WERI-Rb-1 (cell line): ENCODE results near the gene MAML2.

ENCODE experiments used
- DNase-seq: peaks from one replicate; pipeline ENCODE4 v3.0.0-alpha.2; 2020
- H3K27ac ChIP-seq: fragments of 250-450 bp; sonication (Bioruptor Pico); 2 replicates; pipeline ENCODE4 v1.5.1; 2020; ENCODE audit warnings: mild to moderate bottlenecking, moderate library complexity
- H3K27me3 ChIP-seq: fragments of 250-450 bp; sonication (Bioruptor Pico); 2 replicates; pipeline ENCODE4 v1.5.1; 2021; ENCODE audit warnings: mild to moderate bottlenecking, low read depth, moderate library complexity; ENCODE audit not compliant: insufficient read depth, severe bottlenecking
- H3K36me3 ChIP-seq: fragments of 250-450 bp; sonication (Bioruptor Pico); 2 replicates; pipeline ENCODE4 v1.5.1; 2020; ENCODE audit warnings: mild to moderate bottlenecking, moderate library complexity
- H3K4me3 ChIP-seq: 2 replicates; pipeline ENCODE4 v1.5.1; 2011; ENCODE audit warnings: low read depth, mild to moderate bottlenecking, control low read depth, low read length
- H3K9me3 ChIP-seq: fragments of 250-450 bp; sonication (Bioruptor Pico); 2 replicates; pipeline ENCODE4 v1.5.1; 2021; ENCODE audit warnings: mild to moderate bottlenecking, moderate library complexity; ENCODE audit not compliant: severe bottlenecking
- TF ChIP-seq, protein P1 (sequence below): IDR thresholded peaks from 2 replicates; pipeline ENCODE4 v1.5.1; 2011; ENCODE audit warnings: low read depth, mild to moderate bottlenecking, control low read depth, inconsistent platforms, low read length

The MAML2 gene

DNA sequence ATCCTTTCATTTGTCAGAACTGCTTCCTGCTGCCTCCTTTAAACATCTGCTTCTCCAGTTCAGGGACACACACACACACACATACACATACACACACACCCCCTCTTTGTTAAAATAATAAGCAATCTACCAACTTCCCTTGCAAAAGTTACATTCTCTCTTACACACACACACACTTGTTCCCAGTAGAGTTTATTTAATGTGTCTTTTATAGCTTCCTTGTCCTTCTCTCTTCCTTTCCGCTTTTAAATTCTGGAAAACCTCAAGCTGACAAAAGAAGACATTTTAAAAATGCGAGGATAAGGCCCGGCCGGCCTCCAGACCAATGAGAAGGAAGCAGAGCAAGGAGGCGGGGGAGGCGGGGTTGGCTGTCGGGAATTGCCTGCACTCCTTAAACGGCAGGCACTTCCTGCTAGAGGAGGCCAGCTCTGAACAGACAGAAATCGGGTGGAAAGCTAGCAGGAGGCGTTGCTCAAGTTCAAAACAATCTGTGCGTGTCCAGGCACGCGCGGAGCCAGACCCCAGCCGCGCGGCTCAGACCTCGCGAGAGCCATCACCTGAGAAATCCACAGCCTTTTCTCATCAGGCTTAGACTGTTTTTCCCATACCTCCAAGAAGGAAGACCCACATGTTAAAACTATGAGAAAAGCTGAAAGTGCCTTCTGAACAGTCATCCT lies 99.9 kb downstream of the MAML2 start:
- Histone ChIP-seq H3K36me3 (no peaks in the 10 kb centered on the region), H3K9me3 (no peaks in the 10 kb centered on the region), H3K27ac (peak overlapping the region; percentile 85), H3K27me3 (no peaks in the 10 kb centered on the region), H3K4me3 (peak overlapping the region; percentile 45)
- peak; percentile 96 for DNase-seq
- TF ChIP-seq, protein P1, sequence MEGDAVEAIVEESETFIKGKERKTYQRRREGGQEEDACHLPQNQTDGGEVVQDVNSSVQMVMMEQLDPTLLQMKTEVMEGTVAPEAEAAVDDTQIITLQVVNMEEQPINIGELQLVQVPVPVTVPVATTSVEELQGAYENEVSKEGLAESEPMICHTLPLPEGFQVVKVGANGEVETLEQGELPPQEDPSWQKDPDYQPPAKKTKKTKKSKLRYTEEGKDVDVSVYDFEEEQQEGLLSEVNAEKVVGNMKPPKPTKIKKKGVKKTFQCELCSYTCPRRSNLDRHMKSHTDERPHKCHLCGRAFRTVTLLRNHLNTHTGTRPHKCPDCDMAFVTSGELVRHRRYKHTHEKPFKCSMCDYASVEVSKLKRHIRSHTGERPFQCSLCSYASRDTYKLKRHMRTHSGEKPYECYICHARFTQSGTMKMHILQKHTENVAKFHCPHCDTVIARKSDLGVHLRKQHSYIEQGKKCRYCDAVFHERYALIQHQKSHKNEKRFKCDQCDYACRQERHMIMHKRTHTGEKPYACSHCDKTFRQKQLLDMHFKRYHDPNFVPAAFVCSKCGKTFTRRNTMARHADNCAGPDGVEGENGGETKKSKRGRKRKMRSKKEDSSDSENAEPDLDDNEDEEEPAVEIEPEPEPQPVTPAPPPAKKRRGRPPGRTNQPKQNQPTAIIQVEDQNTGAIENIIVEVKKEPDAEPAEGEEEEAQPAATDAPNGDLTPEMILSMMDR, result no peak

- TF ChIP-seq, protein P1, result no peak
- peak overlapping the region; percentile 45 for H3K4me3 ChIP-seq
- DNase-seq, result no peak
- H3K36me3 ChIP-seq, result no peaks in the 10 kb centered on the region
- H3K27ac ChIP-seq, result peak overlapping the region; percentile 85
- no peaks in the 10 kb centered on the region for H3K27me3 ChIP-seq
- H3K9me3 ChIP-seq, result no peaks in the 10 kb centered on the region
Observed at GRCh38 chr11:96242191-96242847, 100.7 kb downstream of the MAML2 start.

DNA sequence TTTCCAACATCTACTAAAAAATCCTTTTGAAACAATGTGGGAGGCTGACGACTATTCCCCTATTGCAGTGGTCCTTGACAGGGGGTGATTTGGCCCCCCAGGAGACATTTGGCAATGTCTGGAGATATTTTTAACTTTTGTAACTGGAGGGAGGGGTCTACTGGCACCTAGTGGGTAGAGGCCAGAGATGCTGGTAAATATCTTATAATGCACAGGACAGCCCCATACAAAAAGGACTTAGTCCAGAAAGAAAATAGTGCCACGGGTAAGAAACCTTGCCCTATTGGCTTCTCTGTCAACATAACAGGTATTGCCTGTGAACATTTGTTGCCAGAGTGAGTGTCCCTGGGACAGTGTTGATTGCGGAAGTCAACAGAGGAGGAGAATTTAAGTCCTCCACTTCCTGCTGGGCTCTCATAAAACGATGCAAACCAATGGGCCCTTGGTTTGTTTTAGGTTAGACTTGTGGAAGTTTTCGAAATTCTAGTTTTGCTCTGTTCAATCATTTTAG lies 101.6 kb downstream of the MAML2 start:
- Histone ChIP-seq H3K4me3 (no peak overlapping the region), H3K9me3 (no peaks in the 10 kb centered on the region), H3K27ac (peak overlapping the region; percentile 85), H3K27me3 (no peaks in the 10 kb centered on the region), H3K36me3 (no peaks in the 10 kb centered on the region)
- no peak for DNase-seq
- TF ChIP-seq, protein P1, result peak; percentile 39; the same call in 1 of the 2 replicates

DNA sequence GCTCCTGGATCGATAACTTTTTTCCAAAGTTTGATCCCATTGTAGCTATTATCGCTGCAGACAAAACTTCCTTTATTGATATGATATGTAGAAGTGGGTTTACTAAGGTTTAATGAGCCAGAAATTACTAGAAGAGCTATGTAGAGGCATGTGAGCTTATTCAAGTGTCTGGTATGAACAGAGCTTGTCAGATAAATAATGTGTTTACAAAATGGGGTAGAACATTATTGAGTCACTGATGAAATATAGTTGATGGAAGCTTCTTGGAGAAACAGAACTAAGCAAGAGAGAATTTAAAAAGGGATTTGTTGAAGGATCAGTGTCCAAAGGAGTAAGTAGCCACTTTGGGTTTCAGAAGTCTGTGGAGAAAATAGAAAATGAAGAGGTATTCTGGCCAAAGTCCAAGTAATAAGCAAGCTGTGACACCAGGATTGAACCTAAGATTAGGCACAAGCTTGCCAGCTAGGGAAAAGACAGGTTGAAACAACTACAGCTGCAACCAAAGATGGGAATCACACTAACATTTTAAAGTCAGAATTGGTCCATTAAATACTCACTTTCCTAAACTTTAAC lies 104.3 kb downstream of the MAML2 start:
- Histone ChIP-seq H3K36me3 (no peaks in the 10 kb centered on the region), H3K9me3 (no peaks in the 10 kb centered on the region), H3K27me3 (no peaks in the 10 kb centered on the region), H3K4me3 (no peak overlapping the region), H3K27ac (peak overlapping the region; percentile 75)
- TF ChIP-seq, protein P1, result no peak
- no peak for DNase-seq

DNA sequence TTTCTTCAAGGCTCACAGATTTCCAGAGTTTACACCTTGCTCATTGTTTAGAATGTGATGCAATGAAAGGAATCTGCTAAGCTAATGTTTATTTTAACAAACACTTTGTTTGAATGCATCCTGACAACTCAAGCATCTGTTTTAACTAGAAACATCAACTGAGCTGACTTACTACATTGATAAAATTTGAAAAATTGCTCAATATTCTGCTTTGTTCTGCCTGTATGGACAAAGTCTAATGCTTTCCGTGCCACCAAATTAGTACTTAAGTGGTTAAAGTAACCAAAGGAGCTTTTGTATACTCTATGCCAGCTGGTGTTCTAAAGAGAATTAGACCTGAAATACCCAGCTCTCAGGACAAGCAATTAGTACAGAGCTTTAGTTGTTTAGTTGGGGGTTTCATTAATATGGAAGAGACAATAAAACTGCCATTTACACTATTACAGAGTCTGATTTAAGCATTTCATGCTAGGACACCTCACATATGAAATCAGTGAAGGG lies 105.2 kb downstream of the MAML2 start:
- TF ChIP-seq, protein P1, result no peak
- Histone ChIP-seq H3K27ac (peak overlapping the region; percentile 75), H3K36me3 (no peaks in the 10 kb centered on the region), H3K4me3 (peak overlapping the region; percentile 26), H3K27me3 (no peaks in the 10 kb centered on the region), H3K9me3 (no peaks in the 10 kb centered on the region)
- DNase-seq, result no peak
